GM12891 (cell line): ENCODE data around the gene MIPOL1.

Experiments
- PAX5 ChIP-seq: IDR thresholded peaks from 2 replicates; pipeline ENCODE4 v1.6.1; 2011; ENCODE audit warnings: low read length, moderate library complexity, mild to moderate bottlenecking; ENCODE audit not compliant: insufficient read depth, severe bottlenecking
- POLR2A ChIP-seq: IDR thresholded peaks from 2 replicates; pipeline ENCODE4 v1.6.1; 2011; ENCODE audit warnings: low read depth, low read length, control low read depth
- POLR2AphosphoS5 ChIP-seq: IDR thresholded peaks from 2 replicates; pipeline ENCODE4 v1.6.1; 2011; ENCODE audit warnings: low read depth, low read length, control low read depth
- POU2F2 ChIP-seq: IDR thresholded peaks from 2 replicates; pipeline ENCODE4 v1.6.1; 2011; ENCODE audit warnings: low read depth, mild to moderate bottlenecking, control low read depth, low read length, moderate library complexity
- SPI1 ChIP-seq: IDR thresholded peaks from 2 replicates; pipeline ENCODE4 v1.6.1; 2011; ENCODE audit warnings: low read depth, low read length, control low read depth
- TAF1 ChIP-seq: IDR thresholded peaks from 2 replicates; pipeline ENCODE4 v1.6.1; 2011; ENCODE audit warnings: low read depth, low read length, control low read depth

- no peak for TF ChIP-seq POLR2A
- TF ChIP-seq SPI1, result no peak
- TF ChIP-seq POLR2AphosphoS5, result no peak
- TF ChIP-seq TAF1, result no peak
- no peak for TF ChIP-seq PAX5
- TF ChIP-seq POU2F2, result no peak
Measured at GRCh38 chr14:37590428-37591139, 392.8 kb downstream of the MIPOL1 start.
